Loucy (cell line): Measurements from ENCODE around the gene HERC2.

ENCODE experiments used
- EZH2phosphoT487 ChIP-seq: fragments of 200-600 bp; IDR thresholded peaks from 2 replicates; pipeline ENCODE4 v1.6.1; 2018; ENCODE audit warnings: antibody characterized with exemption, mild to moderate bottlenecking, moderate library complexity, borderline replicate concordance
- TF ChIP-seq, protein P1 (sequence below): fragments of 200-600 bp; sonication (generic); conservative IDR thresholded peaks from 2 replicates; pipeline ENCODE4 v1.5.1; 2014; ENCODE audit warnings: mild to moderate bottlenecking, antibody characterized with exemption, low read length

- TF ChIP-seq, protein P1, sequence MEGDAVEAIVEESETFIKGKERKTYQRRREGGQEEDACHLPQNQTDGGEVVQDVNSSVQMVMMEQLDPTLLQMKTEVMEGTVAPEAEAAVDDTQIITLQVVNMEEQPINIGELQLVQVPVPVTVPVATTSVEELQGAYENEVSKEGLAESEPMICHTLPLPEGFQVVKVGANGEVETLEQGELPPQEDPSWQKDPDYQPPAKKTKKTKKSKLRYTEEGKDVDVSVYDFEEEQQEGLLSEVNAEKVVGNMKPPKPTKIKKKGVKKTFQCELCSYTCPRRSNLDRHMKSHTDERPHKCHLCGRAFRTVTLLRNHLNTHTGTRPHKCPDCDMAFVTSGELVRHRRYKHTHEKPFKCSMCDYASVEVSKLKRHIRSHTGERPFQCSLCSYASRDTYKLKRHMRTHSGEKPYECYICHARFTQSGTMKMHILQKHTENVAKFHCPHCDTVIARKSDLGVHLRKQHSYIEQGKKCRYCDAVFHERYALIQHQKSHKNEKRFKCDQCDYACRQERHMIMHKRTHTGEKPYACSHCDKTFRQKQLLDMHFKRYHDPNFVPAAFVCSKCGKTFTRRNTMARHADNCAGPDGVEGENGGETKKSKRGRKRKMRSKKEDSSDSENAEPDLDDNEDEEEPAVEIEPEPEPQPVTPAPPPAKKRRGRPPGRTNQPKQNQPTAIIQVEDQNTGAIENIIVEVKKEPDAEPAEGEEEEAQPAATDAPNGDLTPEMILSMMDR, result no peak
- TF ChIP-seq EZH2phosphoT487, result no peak
These were observed 152.6 kb downstream of the HERC2 start for GRCh38 chr15:28169366-28169765.
